ENCODE measurements around the gene PACS2.

PACS2 gene

GRCh38 chr14:105388110-105388951, 73.8 kb downstream of the PACS2 start:
- H3K4me3 ChIP-seq (ENCODE audit: low read length), result no peak overlapping the region
- peaks cover 14% of the 10 kb centered on the region for H3K4me1 ChIP-seq (ENCODE audit: control insufficient read depth, insufficient read depth, low read length)
- H3K27me3 ChIP-seq (ENCODE audit: control insufficient read depth, insufficient read depth, low read length), result no peaks in the 10 kb centered on the region
- peaks cover 5% of the 10 kb centered on the region for H3K36me3 ChIP-seq (ENCODE audit: insufficient read depth, low read length)
- H3K9me3 ChIP-seq (replicated peaks; ENCODE audit: low read length), result no peaks in the 10 kb centered on the region
- H3K9ac ChIP-seq (ENCODE audit: low read depth, low read length), result no peak overlapping the region
- no peak overlapping the region for H3K4me2 ChIP-seq (ENCODE audit: low read length)

- Histone ChIP-seq H3K4me2 (ENCODE audit: low read length) (no peak overlapping the region), H3K4me3 (ENCODE audit: low read length) (no peak overlapping the region), H3K4me1 (ENCODE audit: control insufficient read depth, insufficient read depth, low read length) (peaks cover 14% of the 10 kb centered on the region), H3K36me3 (ENCODE audit: insufficient read depth, low read length) (peaks cover under 1% of the 10 kb centered on the region), H3K27me3 (ENCODE audit: control insufficient read depth, insufficient read depth, low read length) (no peaks in the 10 kb centered on the region), H3K9ac (ENCODE audit: low read depth, low read length) (no peak overlapping the region), H3K9me3 (replicated peaks; ENCODE audit: low read length) (no peaks in the 10 kb centered on the region)
Measured at GRCh38 chr14:105388976-105389375, 74.4 kb downstream of the PACS2 start.

- Histone ChIP-seq H3K9me3 (replicated peaks; ENCODE audit: low read length) (no peaks in the 10 kb centered on the region), H3K27me3 (ENCODE audit: control insufficient read depth, insufficient read depth, low read length) (no peaks in the 10 kb centered on the region), H3K4me3 (ENCODE audit: low read length) (no peak overlapping the region), H3K4me2 (ENCODE audit: low read length) (no peak overlapping the region), H3K4me1 (ENCODE audit: control insufficient read depth, insufficient read depth, low read length) (peaks cover 14% of the 10 kb centered on the region), H3K36me3 (ENCODE audit: insufficient read depth, low read length) (no peaks in the 10 kb centered on the region), H3K9ac (ENCODE audit: low read depth, low read length) (no peak overlapping the region)
Measured at GRCh38 chr14:105389534-105389933, 75.0 kb downstream of the PACS2 start.

- Histone ChIP-seq H3K9me3 (replicated peaks; ENCODE audit: low read length) (no peaks in the 10 kb centered on the region), H3K4me1 (ENCODE audit: control insufficient read depth, insufficient read depth, low read length) (peaks cover 14% of the 10 kb centered on the region)
Measured at GRCh38 chr14:105389976-105390848, 75.7 kb downstream of the PACS2 start.

GRCh38 chr14:105390849-105391500, 76.4 kb downstream of the PACS2 start:
- Histone ChIP-seq H3K27me3 (ENCODE audit: control insufficient read depth, insufficient read depth, low read length) (no peaks in the 10 kb centered on the region), H3K9ac (ENCODE audit: low read depth, low read length) (no peak overlapping the region), H3K9me3 (replicated peaks; ENCODE audit: low read length) (no peaks in the 10 kb centered on the region), H3K4me1 (ENCODE audit: control insufficient read depth, insufficient read depth, low read length) (peaks cover 14% of the 10 kb centered on the region), H3K4me2 (ENCODE audit: low read length) (no peak overlapping the region), H3K36me3 (ENCODE audit: insufficient read depth, low read length) (no peaks in the 10 kb centered on the region), H3K4me3 (ENCODE audit: low read length) (no peak overlapping the region)

More at GRCh38 chr14:105389976-105390848, 75.7 kb downstream of the PACS2 start:
- Histone ChIP-seq H3K36me3 (ENCODE audit: insufficient read depth, low read length) (no peaks in the 10 kb centered on the region), H3K4me2 (ENCODE audit: low read length) (no peak overlapping the region), H3K27me3 (ENCODE audit: control insufficient read depth, insufficient read depth, low read length) (no peaks in the 10 kb centered on the region), H3K9ac (ENCODE audit: low read depth, low read length) (peak overlapping the region; percentile 28), H3K4me3 (ENCODE audit: low read length) (no peak overlapping the region)

GRCh38 chr14:105391541-105391940, 77.0 kb downstream of the PACS2 start:
- peaks cover 14% of the 10 kb centered on the region for H3K4me1 ChIP-seq (ENCODE audit: control insufficient read depth, insufficient read depth, low read length)
- H3K9ac ChIP-seq (ENCODE audit: low read depth, low read length), result no peak overlapping the region
- H3K36me3 ChIP-seq (ENCODE audit: insufficient read depth, low read length), result no peaks in the 10 kb centered on the region
- no peaks in the 10 kb centered on the region for H3K9me3 ChIP-seq (replicated peaks; ENCODE audit: low read length)
- no peak overlapping the region for H3K4me2 ChIP-seq (ENCODE audit: low read length)
- H3K27me3 ChIP-seq (ENCODE audit: control insufficient read depth, insufficient read depth, low read length), result no peaks in the 10 kb centered on the region
- no peak overlapping the region for H3K4me3 ChIP-seq (ENCODE audit: low read length)

GRCh38 chr14:105392131-105393090, 77.9 kb downstream of the PACS2 start:
- peaks cover 16% of the 10 kb centered on the region for H3K4me1 ChIP-seq (ENCODE audit: control insufficient read depth, insufficient read depth, low read length)

GRCh38 chr14:105393151-105393550, 78.6 kb downstream of the PACS2 start:
- H3K9me3 ChIP-seq (replicated peaks; ENCODE audit: low read length), result no peaks in the 10 kb centered on the region
- H3K4me2 ChIP-seq (ENCODE audit: low read length), result no peak overlapping the region
- H3K4me1 ChIP-seq (ENCODE audit: control insufficient read depth, insufficient read depth, low read length), result peaks cover 22% of the 10 kb centered on the region
- no peak overlapping the region for H3K9ac ChIP-seq (ENCODE audit: low read depth, low read length)
- H3K27me3 ChIP-seq (ENCODE audit: control insufficient read depth, insufficient read depth, low read length), result no peaks in the 10 kb centered on the region
- H3K36me3 ChIP-seq (ENCODE audit: insufficient read depth, low read length), result no peaks in the 10 kb centered on the region
- H3K4me3 ChIP-seq (ENCODE audit: low read length), result no peak overlapping the region

More at GRCh38 chr14:105392131-105393090, 77.9 kb downstream of the PACS2 start:
- H3K4me3 ChIP-seq (ENCODE audit: low read length), result no peak overlapping the region
- no peaks in the 10 kb centered on the region for H3K9me3 ChIP-seq (replicated peaks; ENCODE audit: low read length)
- no peaks in the 10 kb centered on the region for H3K36me3 ChIP-seq (ENCODE audit: insufficient read depth, low read length)
- H3K9ac ChIP-seq (ENCODE audit: low read depth, low read length), result no peak overlapping the region
- no peaks in the 10 kb centered on the region for H3K27me3 ChIP-seq (ENCODE audit: control insufficient read depth, insufficient read depth, low read length)
- H3K4me2 ChIP-seq (ENCODE audit: low read length), result no peak overlapping the region

- Histone ChIP-seq H3K36me3 (ENCODE audit: insufficient read depth, low read length) (peaks cover 6% of the 10 kb centered on the region), H3K4me1 (ENCODE audit: control insufficient read depth, insufficient read depth, low read length) (peaks cover 26% of the 10 kb centered on the region), H3K4me3 (ENCODE audit: low read length) (no peak overlapping the region), H3K27me3 (ENCODE audit: control insufficient read depth, insufficient read depth, low read length) (no peaks in the 10 kb centered on the region), H3K9me3 (replicated peaks; ENCODE audit: low read length) (no peaks in the 10 kb centered on the region), H3K9ac (ENCODE audit: low read depth, low read length) (no peak overlapping the region), H3K4me2 (ENCODE audit: low read length) (no peak overlapping the region)
Measured at GRCh38 chr14:105394714-105395537, 80.4 kb downstream of the PACS2 start.

- peaks cover 20% of the 10 kb centered on the region for H3K4me1 ChIP-seq (ENCODE audit: control insufficient read depth, insufficient read depth, low read length)
- peaks cover 12% of the 10 kb centered on the region for H3K36me3 ChIP-seq (ENCODE audit: insufficient read depth, low read length)
- H3K4me2 ChIP-seq (ENCODE audit: low read length), result no peak overlapping the region
- H3K9me3 ChIP-seq (replicated peaks; ENCODE audit: low read length), result no peaks in the 10 kb centered on the region
- H3K27me3 ChIP-seq (ENCODE audit: control insufficient read depth, insufficient read depth, low read length), result no peaks in the 10 kb centered on the region
- H3K9ac ChIP-seq (ENCODE audit: low read depth, low read length), result no peak overlapping the region
- no peak overlapping the region for H3K4me3 ChIP-seq (ENCODE audit: low read length)
Measured at GRCh38 chr14:105395538-105395854, 80.9 kb downstream of the PACS2 start.
